ENCODE data around the gene C19orf85.

DNA sequence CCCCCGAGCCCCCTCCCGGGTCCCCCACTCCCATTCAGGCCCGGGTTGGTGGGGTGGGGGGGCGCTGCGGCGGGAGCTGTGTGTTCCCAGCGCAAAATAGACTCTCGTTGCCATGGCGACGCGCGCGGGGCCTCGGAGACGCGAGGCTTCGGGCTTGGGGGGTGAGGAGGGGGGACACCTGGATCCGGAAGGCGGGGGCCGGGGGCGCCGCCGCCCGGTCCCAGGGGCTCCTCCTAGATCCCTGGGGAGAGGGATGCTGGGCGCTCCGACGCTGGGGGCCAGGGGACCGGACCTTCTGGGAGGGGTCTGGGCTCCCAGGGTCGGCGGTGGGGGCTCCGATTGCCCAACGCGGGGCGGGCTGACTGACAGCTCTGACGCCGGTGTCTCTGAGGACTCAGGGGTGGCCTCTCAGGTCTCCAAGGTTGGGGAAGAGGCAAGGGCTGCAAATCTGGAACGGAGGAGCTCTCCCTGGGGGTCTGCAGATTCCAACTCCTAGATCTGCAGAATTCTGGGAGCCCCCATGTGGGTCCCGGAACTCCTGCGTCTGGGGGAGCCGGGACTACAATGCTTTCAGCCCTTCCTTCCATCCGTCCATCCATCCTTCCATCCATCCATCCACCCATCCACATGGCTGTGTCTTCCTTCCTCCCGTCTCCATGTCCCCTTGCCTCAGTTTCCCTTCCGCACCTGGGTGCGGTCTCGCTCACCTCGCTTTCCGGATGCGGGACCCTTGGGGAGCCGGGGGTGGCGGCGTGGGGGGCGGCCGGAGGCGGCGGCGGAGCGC is 12.4 kb downstream of the C19orf85 start:
- TF ChIP-seq, protein P1, sequence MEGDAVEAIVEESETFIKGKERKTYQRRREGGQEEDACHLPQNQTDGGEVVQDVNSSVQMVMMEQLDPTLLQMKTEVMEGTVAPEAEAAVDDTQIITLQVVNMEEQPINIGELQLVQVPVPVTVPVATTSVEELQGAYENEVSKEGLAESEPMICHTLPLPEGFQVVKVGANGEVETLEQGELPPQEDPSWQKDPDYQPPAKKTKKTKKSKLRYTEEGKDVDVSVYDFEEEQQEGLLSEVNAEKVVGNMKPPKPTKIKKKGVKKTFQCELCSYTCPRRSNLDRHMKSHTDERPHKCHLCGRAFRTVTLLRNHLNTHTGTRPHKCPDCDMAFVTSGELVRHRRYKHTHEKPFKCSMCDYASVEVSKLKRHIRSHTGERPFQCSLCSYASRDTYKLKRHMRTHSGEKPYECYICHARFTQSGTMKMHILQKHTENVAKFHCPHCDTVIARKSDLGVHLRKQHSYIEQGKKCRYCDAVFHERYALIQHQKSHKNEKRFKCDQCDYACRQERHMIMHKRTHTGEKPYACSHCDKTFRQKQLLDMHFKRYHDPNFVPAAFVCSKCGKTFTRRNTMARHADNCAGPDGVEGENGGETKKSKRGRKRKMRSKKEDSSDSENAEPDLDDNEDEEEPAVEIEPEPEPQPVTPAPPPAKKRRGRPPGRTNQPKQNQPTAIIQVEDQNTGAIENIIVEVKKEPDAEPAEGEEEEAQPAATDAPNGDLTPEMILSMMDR (conservative IDR thresholded peaks at IDR 0.05; ENCODE audit: low read depth, low read length): no peak
- TF ChIP-seq EZH2 (IDR thresholded peaks at IDR 0.05; ENCODE audit: low read length, unreplicated experiment): no peak

All from PC-3 (cell line).